HepG2 (cell line): ENCODE data around the gene ASIC3. TPM values are rescaled to one million over a fixed set of nuclear protein-coding genes. Genes with fewer than 3 reads are reported as not detected.

Experiments used
- ATF3 ChIP-seq: sonication (generic); formaldehyde crosslinking; IDR thresholded peaks from 2 replicates; pipeline ENCODE4 v1.4.0; 2020; ENCODE audit warnings: missing genetic modification reagents
- CEBPB ChIP-seq: IDR thresholded peaks from 2 replicates; pipeline ENCODE4 v1.6.1; 2011; ENCODE audit warnings: low read depth, low read length, improper control_type of control experiment, borderline replicate concordance
- EHMT2 ChIP-seq: fragments of 200-600 bp; sonication (generic); IDR thresholded peaks from 2 replicates; pipeline ENCODE4 v1.7.0; 2017; ENCODE audit warnings: antibody characterized with exemption, low read depth, low read length, borderline replicate concordance
- FOXP1 ChIP-seq, 2 experiments: fragments of 450-650 bp in 1 of 2; IDR thresholded peaks; 2 replicates each; pipeline ENCODE4 v1.6.1; 2017 to 2018; ENCODE audit warnings: antibody characterized with exemption in 1 of 2
- GMEB1 ChIP-seq: sonication (generic); formaldehyde crosslinking; IDR thresholded peaks from 2 replicates; pipeline ENCODE4 v1.5.1; 2020; ENCODE audit warnings: missing genetic modification reagents, mild to moderate bottlenecking, borderline replicate concordance
- MAFK ChIP-seq, 2 experiments: IDR thresholded peaks in 1 of 2; conservative IDR thresholded peaks in 1 of 2; 2 replicates each; pipeline ENCODE4 v1.6.1; 2011; ENCODE audit warnings: improper control_type of control experiment in 2 of 2, low read length in 2 of 2
- NAIF1 ChIP-seq: sonication (generic); formaldehyde crosslinking; IDR thresholded peaks from 2 replicates; pipeline ENCODE4 v1.5.0; 2020; ENCODE audit warnings: mild to moderate bottlenecking, missing genetic modification reagents, borderline replicate concordance
- NCOA5 ChIP-seq: sonication (generic); formaldehyde crosslinking; IDR thresholded peaks from 2 replicates; pipeline ENCODE4 v1.4.0; 2020; ENCODE audit warnings: missing genetic modification reagents
- NR2F2 ChIP-seq: IDR thresholded peaks from 2 replicates; pipeline ENCODE4 v1.6.1; 2012; ENCODE audit warnings: low read depth, inconsistent platforms, borderline replicate concordance
- PAF1 ChIP-seq: IDR thresholded peaks from 2 replicates; pipeline ENCODE4 v1.6.1; 2016; ENCODE audit warnings: missing genetic modification reagents, missing compliant biosample characterization
- REXO4 ChIP-seq: sonication (generic); formaldehyde crosslinking; IDR thresholded peaks from 2 replicates; pipeline ENCODE4 v1.8.0; 2022; ENCODE audit warnings: missing genetic modification reagents, mild to moderate bottlenecking, borderline replicate concordance
- SMAD3 ChIP-seq: sonication (generic); formaldehyde crosslinking; IDR thresholded peaks from 2 replicates; pipeline ENCODE4 v1.4.0; 2020; ENCODE audit warnings: missing genetic modification reagents
- SOX5 ChIP-seq: IDR thresholded peaks from 2 replicates; pipeline ENCODE4 v1.6.1; 2016; ENCODE audit warnings: borderline replicate concordance
- TGIF2 ChIP-seq: IDR thresholded peaks from 2 replicates; pipeline ENCODE4 v1.6.1; 2016; ENCODE audit warnings: control low read depth, missing compliant biosample characterization
- ZBTB3 ChIP-seq: sonication (generic); formaldehyde crosslinking; IDR thresholded peaks from 2 replicates; pipeline ENCODE4 v1.4.0; 2020; ENCODE audit warnings: low read depth, mild to moderate bottlenecking, moderate library complexity, missing genetic modification reagents, borderline replicate concordance
- ZNF18 ChIP-seq: sonication (generic); formaldehyde crosslinking; IDR thresholded peaks from 2 replicates; pipeline ENCODE4 v1.8.0; 2022; ENCODE audit warnings: mild to moderate bottlenecking, missing genetic modification reagents; ENCODE audit not compliant: insufficient replicate concordance
- ZNF180 ChIP-seq: sonication (generic); formaldehyde crosslinking; IDR thresholded peaks from 2 replicates; pipeline ENCODE4 v1.4.0; 2020; ENCODE audit warnings: low read depth, missing genetic modification reagents, borderline replicate concordance
- ZNF263 ChIP-seq: sonication (generic); formaldehyde crosslinking; IDR thresholded peaks from 2 replicates; pipeline ENCODE4 v1.4.0; 2020; ENCODE audit warnings: missing genetic modification reagents
- ZNF329 ChIP-seq: sonication (generic); formaldehyde crosslinking; IDR thresholded peaks from 2 replicates; pipeline ENCODE4 v1.9.0; 2021; ENCODE audit warnings: low read depth, mild to moderate bottlenecking, missing genetic modification reagents
- ZNF543 ChIP-seq: sonication (generic); formaldehyde crosslinking; IDR thresholded peaks from 2 replicates; pipeline ENCODE4 v1.4.0; 2020; ENCODE audit warnings: mild to moderate bottlenecking, missing genetic modification reagents
- ZNF616 ChIP-seq: sonication (generic); formaldehyde crosslinking; IDR thresholded peaks from 2 replicates; pipeline ENCODE4 v1.5.0; 2020; ENCODE audit warnings: low read depth, mild to moderate bottlenecking, missing genetic modification reagents
- ZNF629 ChIP-seq: sonication (generic); formaldehyde crosslinking; conservative IDR thresholded peaks from 2 replicates; pipeline ENCODE4 v1.5.0; 2020; ENCODE audit warnings: missing genetic modification reagents
- polyA plus RNA-seq, 8 experiments: library from polyadenylated mRNA; depleted of rRNA in 3 of 8; stranded (reverse) in 7 of 8; unstranded in 1 of 8; fragments of >200 nt; fragmentation: Illumina TruSeq in 4 of 8; extraction: Trizol in 4 of 8; gene quantifications; 2 replicates each; pipeline versions ENCODE4 v1.2.1 to v1.2.3, GENCODE V29; 2011 to 2016; ENCODE audit warnings: low read depth in 4 of 8, missing spikeins in 1 of 8, mixed read lengths in 1 of 8; ENCODE audit not compliant: insufficient read depth in 1 of 8
- total RNA-seq, 5 experiments: library from RNA; depleted of rRNA; stranded (reverse); fragments of >200 nt; fragmentation: Illumina TruSeq; extraction: Trizol; gene quantifications; 2 replicates each; pipeline ENCODE4 v1.2.3, GENCODE V29; 2016; ENCODE audit warnings: low read depth in 1 of 5

Gene ASIC3
- total and polyA plus RNA-seq, 2 of the 13 experiments (the other 11 are each of a cell fraction or from before 2014, with no cell fraction given), result 0.51 TPM; not detected in 1

GRCh38 chr7:151085691-151086620, 37.6 kb downstream of the ASIC3 start, which contains the start of gene AGAP3 (continued):
- peak; percentile 62; the same call in 1 of the 2 replicates for TF ChIP-seq GMEB1
- TF ChIP-seq ZNF616 (CRISPR knock-in tag), result no peak
- TF ChIP-seq ZNF543, result no peak
- no peak for TF ChIP-seq EHMT2
- TF ChIP-seq MAFK (conservative IDR thresholded peaks at IDR 0.05 in 1 of 2, IDR thresholded peaks at IDR 0.05 in 1 of 2; ENCODE audit: low read length in 2 of 2), result no peak
- no peak for TF ChIP-seq NAIF1 (CRISPR knock-in tag)
- TF ChIP-seq CEBPB, result no peak
- no peak for TF ChIP-seq ATF3
- TF ChIP-seq ZNF18, result no peak
- TF ChIP-seq ZNF263 (CRISPR knock-in tag), result no peak
- no peak for TF ChIP-seq SMAD3 (CRISPR knock-in tag)
- TF ChIP-seq ZNF329 (CRISPR knock-in tag), result no peak
- TF ChIP-seq TGIF2 (CRISPR knock-in tag), result no peak
- no peak for TF ChIP-seq PAF1 (CRISPR knock-in tag)
- no peak for TF ChIP-seq NR2F2
- no peak for TF ChIP-seq REXO4 (CRISPR knock-in tag)
- TF ChIP-seq ZBTB3 (CRISPR knock-in tag), result no peak
- TF ChIP-seq FOXP1 (IDR thresholded peaks at IDR 0.05), result no peak
- no peak for TF ChIP-seq FOXP1 (CRISPR knock-in tag; IDR thresholded peaks at IDR 0.05)
- no peak for TF ChIP-seq NCOA5 (CRISPR knock-in tag)
- TF ChIP-seq ZNF180 (CRISPR knock-in tag), result no peak
- TF ChIP-seq ZNF629, result no peak
- TF ChIP-seq SOX5 (CRISPR knock-in tag), result peak; percentile 27; the same call in 1 of the 2 replicates
